Natural killer cell treated with Interleukin-12 subunit alpha and Interleukin-12 subunit beta and Interleukin-15 and Interleukin-18, amount 100 ng/mL, for 72 hours (primary cell): ENCODE results near the gene CSF1. TPM values are rescaled to one million over a fixed set of nuclear protein-coding genes. Genes with fewer than 3 reads are reported as not detected.
A peak's percentile ranks its signal among the peaks of the same experiment; 100 is the strongest.

Experiments
- ATAC-seq, 2 donors: fragments of 150-1000 bp; cut with Tn5 transposase in 1 of 2; sonication (Bioruptor Pico), chemical (Tn5 transposase) in 1 of 2; 2 replicates each; pipeline ENCODE4 v1.10.0; 2021
- DNase-seq: peaks from one replicate; pipeline ENCODE4 v3.0.0; 2022; ENCODE audit warnings: low spot score
- H3K27ac Mint-ChIP-seq, 2 donors: 1 replicate in 1 of 2; 2 replicates in 1 of 2; pipeline ENCODE4 v1.8.0; 2022; ENCODE audit warnings: mixed read lengths in 2 of 2, mild to moderate bottlenecking in 1 of 2, moderate library complexity in 1 of 2
- H3K27me3 Mint-ChIP-seq, 2 donors: 1 replicate in 1 of 2; 2 replicates in 1 of 2; pipeline ENCODE4 v1.8.0; 2022; ENCODE audit warnings: mixed read lengths in 2 of 2
- H3K36me3 Mint-ChIP-seq: one replicate; pipeline ENCODE4 v1.8.0; 2022; ENCODE audit warnings: mixed read lengths
- H3K4me1 Mint-ChIP-seq, 2 donors: 1 replicate in 1 of 2; 2 replicates in 1 of 2; pipeline ENCODE4 v1.8.0; 2022; ENCODE audit warnings: low read depth in 2 of 2, mixed read lengths in 2 of 2, mild to moderate bottlenecking in 1 of 2
- H3K4me3 Mint-ChIP-seq: one replicate; pipeline ENCODE4 v1.8.0; 2022; ENCODE audit warnings: mixed read lengths
- H3K9me3 Mint-ChIP-seq: 2 replicates; pipeline ENCODE4 v1.8.0; 2022; ENCODE audit warnings: mixed read lengths
- total RNA-seq, 2 donors: library from RNA; stranded (reverse); gene quantifications; one replicate each; pipeline ENCODE4 v1.2.3, GENCODE V29; 2022

The CSF1 gene
- total RNA-seq, 2 donors from 2014 or later, result 5.6 to 24.1 TPM

DNA sequence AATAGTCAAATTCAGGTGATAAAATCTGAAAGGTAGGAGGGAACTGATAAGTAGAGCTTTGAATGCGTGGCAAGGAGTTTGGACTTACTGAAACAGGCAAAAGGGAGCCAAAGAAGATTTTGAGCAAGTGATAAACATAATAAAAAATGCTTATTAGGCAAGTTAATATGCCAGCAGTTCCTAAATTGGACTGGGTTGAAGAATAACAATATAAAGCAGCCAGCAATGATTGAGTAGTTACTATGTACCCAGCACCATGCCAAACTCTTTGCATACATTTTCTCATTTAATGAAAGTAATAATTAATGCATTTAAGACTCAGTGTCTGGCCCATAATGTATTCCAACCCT is 50.1 kb downstream of the CSF1 start:
- H3K27ac Mint-ChIP-seq, result no peak overlapping the region
- no peaks in the 10 kb centered on the region for H3K4me1 Mint-ChIP-seq
- no peaks in the 10 kb centered on the region for H3K9me3 Mint-ChIP-seq
- no peaks in the 10 kb centered on the region for H3K36me3 Mint-ChIP-seq
- no peak overlapping the region for H3K4me3 Mint-ChIP-seq
- no peak for ATAC-seq
- DNase-seq, result no peak
- peaks cover 34 to 57% of the 10 kb centered on the region in 2 donors for H3K27me3 Mint-ChIP-seq

DNA sequence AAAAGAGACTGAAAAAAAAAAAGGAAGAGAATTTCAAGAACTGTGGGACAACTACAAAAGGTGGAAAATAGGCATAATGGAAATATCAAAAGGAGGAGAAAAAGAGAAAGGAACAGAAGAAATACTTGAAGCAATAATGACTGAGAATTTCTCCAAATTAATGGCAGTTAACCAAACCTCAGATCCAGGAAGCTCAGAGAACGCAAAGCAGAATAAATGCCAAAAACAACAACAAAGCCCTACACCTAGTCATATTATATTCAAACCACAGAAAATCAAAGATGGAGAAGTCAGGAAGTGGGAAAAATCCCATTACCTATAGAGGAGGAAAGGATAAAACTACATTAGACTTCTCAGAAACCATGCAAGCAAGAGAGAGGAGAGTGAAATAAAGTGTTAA is 53.2 kb downstream of the CSF1 start:
- H3K4me1 Mint-ChIP-seq, result no peaks in the 10 kb centered on the region
- no peak overlapping the region for H3K4me3 Mint-ChIP-seq

DNA sequence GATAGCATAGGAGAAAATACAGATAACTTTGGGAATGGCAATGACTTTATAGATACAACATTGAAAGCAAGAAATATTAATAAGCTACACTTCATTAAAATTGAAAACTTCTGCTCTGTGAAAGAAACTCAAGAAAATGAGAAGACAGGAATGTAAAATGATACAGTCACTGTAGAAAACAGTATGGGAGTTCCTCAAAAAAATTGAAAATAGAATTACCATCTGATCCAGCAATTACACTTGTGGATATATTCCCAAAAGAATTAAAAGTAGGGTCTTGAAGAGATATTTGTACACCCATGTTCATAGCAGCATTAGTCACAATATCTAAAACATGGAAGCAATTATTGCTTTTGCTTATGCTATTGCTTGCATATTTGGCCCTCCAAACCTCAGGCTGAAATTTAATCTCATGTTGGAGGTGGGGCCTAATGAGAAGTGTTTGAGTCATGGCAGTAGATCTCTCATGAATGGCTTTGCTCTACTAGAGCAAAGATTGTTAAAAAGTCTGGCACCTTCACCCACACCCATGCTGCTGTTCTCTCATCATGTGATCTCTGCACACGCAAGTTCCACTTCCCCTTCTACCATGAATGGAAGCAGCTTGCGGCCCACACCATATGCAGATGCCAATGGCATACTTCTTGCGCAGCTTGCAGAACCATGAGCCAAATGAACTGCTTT is 58.6 kb downstream of the CSF1 start:
- no peaks in the 10 kb centered on the region for H3K9me3 Mint-ChIP-seq
- peaks cover 18 to 34% of the 10 kb centered on the region in 2 donors for H3K27me3 Mint-ChIP-seq
- H3K27ac Mint-ChIP-seq, result no peak overlapping the region
- H3K4me1 Mint-ChIP-seq, result no peaks in the 10 kb centered on the region
- ATAC-seq (no peak), DNase-seq (no peak)
- H3K36me3 Mint-ChIP-seq, result no peaks in the 10 kb centered on the region
- no peak overlapping the region for H3K4me3 Mint-ChIP-seq

More for the DNA sequence above, 53.2 kb downstream of the CSF1 start:
- peaks cover 36 to 43% of the 10 kb centered on the region in 2 donors for H3K27me3 Mint-ChIP-seq
- no peak for ATAC-seq
- H3K36me3 Mint-ChIP-seq, result no peaks in the 10 kb centered on the region
- H3K9me3 Mint-ChIP-seq, result no peaks in the 10 kb centered on the region
- no peak overlapping the region for H3K27ac Mint-ChIP-seq
- DNase-seq, result no peak

DNA sequence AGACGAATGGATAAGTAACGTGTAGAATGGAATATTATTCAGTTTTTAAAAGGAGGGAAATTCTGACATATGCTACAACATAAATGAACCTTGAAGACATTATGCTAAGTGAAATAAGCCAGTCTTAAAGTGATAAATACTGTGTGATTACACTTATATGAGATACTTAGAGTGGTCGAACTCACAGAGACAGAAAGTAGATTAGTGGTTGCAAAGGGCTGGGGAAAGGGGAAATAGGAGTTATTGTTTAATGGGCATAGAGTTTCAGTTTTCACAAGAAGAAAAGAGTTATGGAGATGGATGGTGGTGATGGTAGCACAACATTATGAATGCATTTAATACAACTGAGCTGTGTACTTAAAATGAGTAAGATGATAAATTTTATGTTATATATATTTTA is 59.3 kb downstream of the CSF1 start:
- no peak overlapping the region for H3K4me3 Mint-ChIP-seq
- ATAC-seq (no peak), DNase-seq (no peak)
- H3K36me3 Mint-ChIP-seq, result no peaks in the 10 kb centered on the region
- no peaks in the 10 kb centered on the region for H3K4me1 Mint-ChIP-seq
- no peaks in the 10 kb centered on the region for H3K9me3 Mint-ChIP-seq
- H3K27me3 Mint-ChIP-seq, result peaks cover 12 to 31% of the 10 kb centered on the region in 2 donors
- no peak overlapping the region for H3K27ac Mint-ChIP-seq

DNA sequence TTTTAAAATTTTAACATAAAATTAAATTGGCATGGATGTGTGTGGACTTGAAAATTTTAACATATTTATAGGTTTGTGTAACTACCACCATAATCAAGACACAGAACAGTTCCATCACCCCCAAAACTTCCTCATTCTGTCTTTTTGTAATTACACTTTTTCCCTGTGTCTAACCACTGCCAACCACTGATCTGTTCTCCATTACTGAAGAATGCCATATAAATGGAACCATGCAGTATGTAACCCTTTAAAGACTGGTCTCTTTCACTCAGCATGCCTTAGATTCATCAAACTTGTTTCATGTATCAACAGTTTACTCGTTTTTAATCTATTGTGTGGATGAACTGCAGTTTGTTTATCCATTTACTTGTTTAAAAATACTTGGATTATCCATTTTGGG is 60.9 kb downstream of the CSF1 start:
- DNase-seq (no peak), ATAC-seq (no peak)
- Mint-ChIP-seq H3K9me3 (no peaks in the 10 kb centered on the region), H3K27ac (no peak overlapping the region), H3K4me3 (no peak overlapping the region), H3K36me3 (no peaks in the 10 kb centered on the region), H3K4me1 (no peaks in the 10 kb centered on the region), H3K27me3 (peaks cover 8 to 22% of the 10 kb centered on the region in 2 donors)

DNA sequence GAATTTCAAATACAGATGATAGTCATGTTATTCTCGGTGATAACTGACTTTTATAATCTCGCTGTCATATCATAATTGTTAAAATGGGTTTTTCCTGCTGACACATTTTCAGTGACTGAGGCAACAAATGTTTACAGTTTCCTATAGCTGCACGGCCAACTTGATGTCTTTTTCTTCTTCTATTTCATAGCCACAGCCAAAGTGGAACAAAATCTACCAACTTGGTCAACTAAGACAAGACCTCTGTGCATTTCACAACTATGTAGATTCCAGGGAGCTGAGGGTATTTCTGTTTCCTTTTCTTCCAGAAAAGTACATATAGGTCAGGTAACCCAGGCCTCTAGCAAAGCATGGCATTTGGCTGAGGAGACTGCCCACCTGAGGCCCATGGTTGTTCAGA is 63.5 kb downstream of the CSF1 start:
- no peaks in the 10 kb centered on the region for H3K9me3 Mint-ChIP-seq
- no peak overlapping the region for H3K4me3 Mint-ChIP-seq
- H3K36me3 Mint-ChIP-seq, result no peaks in the 10 kb centered on the region
- DNase-seq, result no peak
- peaks cover 22 to 25% of the 10 kb centered on the region in 2 donors for H3K27me3 Mint-ChIP-seq
- ATAC-seq, result no peak
- H3K4me1 Mint-ChIP-seq, result no peaks in the 10 kb centered on the region
- H3K27ac Mint-ChIP-seq, result no peak overlapping the region

DNA sequence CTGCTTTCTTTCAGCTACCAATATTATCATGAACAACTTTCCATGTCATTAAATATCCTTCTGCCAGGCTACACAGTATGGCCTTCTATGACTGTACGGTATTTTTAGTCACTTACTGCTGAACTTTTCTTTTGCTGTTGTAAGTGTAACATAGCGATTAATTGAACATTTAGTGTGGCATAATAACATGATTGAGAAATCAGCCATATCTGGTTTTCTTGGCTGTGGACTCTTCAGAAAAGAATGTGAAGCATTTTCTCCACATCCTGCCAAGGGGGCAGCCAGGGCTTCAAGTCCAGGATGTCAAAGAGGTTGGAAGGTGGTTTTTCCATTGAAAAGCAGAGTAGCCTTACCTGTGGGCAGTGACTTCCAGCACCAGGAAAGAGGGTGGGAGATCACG is 65.1 kb downstream of the CSF1 start:
- Mint-ChIP-seq H3K27ac (no peak overlapping the region), H3K27me3 (peaks cover 26 to 32% of the 10 kb centered on the region in 2 donors), H3K9me3 (no peaks in the 10 kb centered on the region)

DNA sequence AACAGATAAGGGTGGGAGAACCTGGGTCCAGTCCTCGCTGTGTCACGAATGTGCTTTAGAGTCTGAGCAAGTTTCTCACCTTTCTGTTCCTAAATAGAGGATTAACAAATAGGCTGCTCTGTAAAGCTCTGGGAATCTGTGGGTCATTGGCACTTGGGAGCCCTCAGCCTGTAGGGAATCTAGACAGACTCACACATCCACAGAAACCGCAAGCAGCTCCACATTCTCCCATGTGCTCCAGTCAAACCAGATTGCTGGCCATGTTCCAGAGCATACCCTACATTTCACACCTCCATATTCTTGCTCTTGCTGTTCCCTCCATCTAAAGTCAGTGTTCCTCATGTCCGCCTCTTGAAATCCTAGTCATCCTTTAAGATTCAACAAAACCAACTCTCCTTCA is 66.1 kb downstream of the CSF1 start:
- DNase-seq (no peak), ATAC-seq (no peak)
- Mint-ChIP-seq H3K27me3 (peaks cover 24 to 32% of the 10 kb centered on the region in 2 donors), H3K36me3 (no peaks in the 10 kb centered on the region), H3K4me1 (no peaks in the 10 kb centered on the region), H3K27ac (no peak overlapping the region), H3K4me3 (no peak overlapping the region), H3K9me3 (no peaks in the 10 kb centered on the region)

More for the DNA sequence above, 65.1 kb downstream of the CSF1 start:
- no peaks in the 10 kb centered on the region for H3K4me1 Mint-ChIP-seq
- no peak for ATAC-seq
- DNase-seq, result no peak
- H3K36me3 Mint-ChIP-seq, result no peaks in the 10 kb centered on the region
- H3K4me3 Mint-ChIP-seq, result no peak overlapping the region

DNA sequence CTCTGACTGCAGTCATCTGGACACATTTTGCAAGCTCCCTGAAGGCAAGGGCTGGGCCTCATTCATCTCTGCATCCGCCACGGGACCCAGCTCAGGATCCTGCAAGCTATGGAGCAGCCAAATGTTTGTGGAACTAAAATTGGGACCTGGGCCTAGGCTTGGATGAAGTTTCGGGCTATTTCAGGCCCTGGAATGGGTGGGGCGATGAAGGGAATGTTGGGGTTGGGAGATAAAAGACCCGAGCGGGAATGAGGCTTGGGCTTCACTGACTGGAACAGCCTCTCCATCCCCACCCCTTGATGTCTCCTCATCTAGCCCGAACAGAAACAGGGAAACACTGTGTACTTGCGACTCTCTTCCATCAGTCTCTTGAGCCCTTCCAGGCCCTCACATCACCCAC is 66.6 kb downstream of the CSF1 start:
- ATAC-seq, result no peak
- H3K36me3 Mint-ChIP-seq, result no peaks in the 10 kb centered on the region
- no peak overlapping the region for H3K27ac Mint-ChIP-seq
- H3K27me3 Mint-ChIP-seq, result peaks cover 24 to 32% of the 10 kb centered on the region in 2 donors
- H3K4me3 Mint-ChIP-seq, result no peak overlapping the region
- no peaks in the 10 kb centered on the region for H3K9me3 Mint-ChIP-seq
- DNase-seq, result no peak
- H3K4me1 Mint-ChIP-seq, result no peaks in the 10 kb centered on the region

DNA sequence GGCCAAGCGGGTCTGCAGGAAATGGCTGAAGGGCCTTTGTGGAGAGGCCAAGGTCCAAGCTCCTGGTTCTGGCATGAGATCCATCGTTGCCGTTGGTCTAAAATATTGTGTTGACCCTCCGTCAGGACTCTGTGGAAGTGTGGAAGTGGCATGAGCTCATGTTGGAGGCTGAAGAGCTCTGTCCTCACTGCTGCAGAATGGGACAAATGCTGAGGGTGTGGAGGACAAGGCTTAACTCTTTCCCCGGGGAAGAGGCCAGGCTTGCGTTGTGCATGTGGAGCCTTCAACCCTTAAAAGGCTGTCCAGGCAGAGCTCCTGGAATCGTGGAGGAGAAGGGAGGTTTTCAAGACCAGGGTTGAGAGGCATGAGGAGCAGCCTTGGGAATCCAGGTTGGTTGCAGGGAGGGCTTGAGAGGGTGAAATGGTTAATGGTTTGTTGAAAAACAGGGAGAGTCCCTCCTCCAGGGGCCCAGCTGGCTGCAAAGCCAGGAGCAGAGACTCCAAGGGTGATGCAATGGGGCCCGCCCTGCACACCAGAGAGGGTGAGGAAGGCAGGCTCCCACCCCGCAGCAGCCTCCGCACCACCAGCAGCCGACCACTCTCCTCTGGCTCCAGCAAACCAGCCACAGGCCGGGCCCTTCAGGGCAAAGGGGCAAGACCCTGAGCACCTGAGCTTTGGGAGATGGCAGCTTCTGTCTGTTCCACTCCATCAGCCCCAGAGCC is 67.2 kb downstream of the CSF1 start:
- Mint-ChIP-seq H3K36me3 (no peaks in the 10 kb centered on the region), H3K27me3 (peaks cover 24 to 32% of the 10 kb centered on the region in 2 donors), H3K4me3 (no peak overlapping the region), H3K9me3 (no peaks in the 10 kb centered on the region), H3K27ac (no peak overlapping the region), H3K4me1 (no peaks in the 10 kb centered on the region)
- ATAC-seq (no peak), DNase-seq (no peak)

DNA sequence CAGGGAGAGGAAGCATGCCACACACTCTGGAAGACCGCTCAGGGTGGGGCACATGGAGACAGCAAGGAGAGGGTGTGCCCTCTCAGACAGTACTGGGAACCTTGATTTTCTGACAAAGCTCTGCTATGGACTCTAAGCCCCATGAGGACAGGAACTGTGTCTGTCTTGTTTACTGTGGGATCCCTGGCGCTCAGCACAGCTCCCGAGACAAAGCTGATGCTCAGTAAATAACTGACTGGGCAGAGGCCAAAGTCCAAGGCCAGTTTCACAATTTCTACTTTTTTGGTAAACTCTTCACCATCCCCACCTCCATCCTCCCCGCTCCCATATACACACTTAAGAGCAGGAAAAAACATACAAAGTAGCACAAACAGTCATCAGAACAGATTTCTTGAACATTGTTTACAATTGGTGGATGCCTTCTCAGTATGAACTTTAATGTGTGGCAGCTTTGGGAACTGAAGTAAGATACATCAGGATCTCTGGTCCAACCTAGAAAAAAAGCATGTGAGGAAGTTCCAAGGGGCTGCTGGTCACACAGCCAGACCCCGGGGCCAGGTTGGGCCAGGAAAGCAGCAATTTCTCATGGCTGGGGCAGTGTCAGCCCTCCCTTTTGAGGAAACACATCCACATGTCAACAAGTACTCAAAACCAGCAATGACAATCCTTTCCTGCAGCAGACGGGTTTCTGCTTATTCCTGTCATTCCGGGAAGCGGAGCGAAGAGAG is 68.3 kb downstream of the CSF1 start:
- H3K36me3 Mint-ChIP-seq, result no peaks in the 10 kb centered on the region

DNA sequence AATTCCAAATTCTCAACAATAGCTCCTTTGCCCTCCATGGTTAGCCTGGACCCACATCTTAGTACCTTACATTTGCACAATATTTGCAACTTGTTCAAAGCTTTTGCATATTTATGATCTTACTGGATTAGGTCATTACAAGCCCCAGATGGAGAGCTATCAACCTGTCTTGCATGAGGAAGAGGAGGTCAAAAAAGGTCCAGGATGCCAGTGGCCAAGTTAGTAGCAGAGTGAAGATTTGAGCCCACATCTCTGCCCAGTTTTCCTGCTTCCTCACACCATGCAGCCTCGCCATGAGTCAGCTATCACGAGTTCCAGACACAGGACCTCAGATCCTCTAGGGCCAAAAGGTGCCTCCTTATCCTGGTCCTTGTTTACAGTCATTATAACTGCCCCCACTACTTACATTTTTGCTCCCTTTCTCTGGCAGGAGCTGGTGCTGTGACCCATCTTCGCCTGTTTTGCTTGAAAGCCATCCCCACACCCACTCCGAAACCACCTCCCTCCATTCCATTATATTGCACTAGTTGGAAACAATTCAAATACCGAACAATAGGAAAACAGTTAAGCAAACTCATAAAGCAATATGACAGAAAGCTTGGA is 68.9 kb downstream of the CSF1 start:
- ATAC-seq (no peak), DNase-seq (no peak)
- H3K27ac Mint-ChIP-seq, result no peak overlapping the region
- peaks cover 0 to 4% of the 10 kb centered on the region in 2 donors for H3K4me1 Mint-ChIP-seq
- no peaks in the 10 kb centered on the region for H3K36me3 Mint-ChIP-seq
- H3K4me3 Mint-ChIP-seq, result no peak overlapping the region
- peaks cover 18 to 32% of the 10 kb centered on the region in 2 donors for H3K27me3 Mint-ChIP-seq
- H3K9me3 Mint-ChIP-seq, result no peaks in the 10 kb centered on the region

More for the DNA sequence above, 68.3 kb downstream of the CSF1 start:
- no peak overlapping the region for H3K27ac Mint-ChIP-seq
- H3K9me3 Mint-ChIP-seq, result no peaks in the 10 kb centered on the region
- H3K27me3 Mint-ChIP-seq, result peaks cover 22 to 32% of the 10 kb centered on the region in 2 donors
- DNase-seq (no peak), ATAC-seq (peak in 1 of 2 donors; percentile 45)
- H3K4me1 Mint-ChIP-seq, result peaks cover 0 to 2% of the 10 kb centered on the region in 2 donors
- no peak overlapping the region for H3K4me3 Mint-ChIP-seq
